CD4-positive, alpha-beta T cell treated with Interleukin-4 for 4 hours (primary cell): ENCODE results near the gene UGT2A1.

Experiments
- DNase-seq: peaks from one replicate; pipeline ENCODE4 v3.0.0-alpha.2; 2020

The UGT2A1 gene

DNA sequence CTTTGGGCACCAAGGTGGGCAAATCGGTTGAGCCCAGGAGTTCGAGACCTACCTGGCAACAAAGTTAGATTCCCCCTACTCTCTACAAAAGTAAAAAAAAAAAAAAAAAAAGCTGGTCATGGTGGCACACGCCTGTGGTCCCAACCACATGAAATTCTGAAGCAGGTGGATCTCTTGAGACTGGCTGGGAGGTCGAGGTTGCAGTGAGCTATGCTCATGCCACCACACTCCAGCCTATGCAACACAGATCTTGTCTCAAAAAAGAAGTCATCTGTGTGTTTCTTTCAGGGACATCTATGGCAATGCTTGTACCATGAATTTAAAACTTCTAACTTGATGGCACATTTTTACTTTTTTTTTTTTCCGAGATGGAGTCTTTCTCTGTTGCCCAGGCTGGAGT, 68.9 kb downstream of the UGT2A1 start:
- no peak for DNase-seq

DNA sequence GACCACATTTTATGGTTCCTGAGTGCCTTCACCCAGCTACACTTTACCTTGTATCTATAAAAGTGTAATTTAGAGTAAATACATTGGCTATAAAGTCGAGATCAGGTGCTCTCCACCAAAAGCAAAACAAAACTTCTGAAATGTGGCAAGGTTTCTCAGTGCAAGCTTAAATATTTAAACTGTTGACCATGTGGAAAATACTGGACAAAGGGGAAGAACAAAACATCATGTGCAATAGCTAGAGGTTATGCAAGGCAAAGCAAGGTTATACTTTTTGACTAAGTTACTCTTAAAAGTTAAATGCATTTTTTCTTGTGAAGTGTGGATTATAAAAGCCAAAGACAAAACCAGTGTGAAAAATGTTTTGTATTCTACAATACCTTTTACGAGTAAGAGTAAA, 69.5 kb downstream of the UGT2A1 start:
- DNase-seq = no peak

DNA sequence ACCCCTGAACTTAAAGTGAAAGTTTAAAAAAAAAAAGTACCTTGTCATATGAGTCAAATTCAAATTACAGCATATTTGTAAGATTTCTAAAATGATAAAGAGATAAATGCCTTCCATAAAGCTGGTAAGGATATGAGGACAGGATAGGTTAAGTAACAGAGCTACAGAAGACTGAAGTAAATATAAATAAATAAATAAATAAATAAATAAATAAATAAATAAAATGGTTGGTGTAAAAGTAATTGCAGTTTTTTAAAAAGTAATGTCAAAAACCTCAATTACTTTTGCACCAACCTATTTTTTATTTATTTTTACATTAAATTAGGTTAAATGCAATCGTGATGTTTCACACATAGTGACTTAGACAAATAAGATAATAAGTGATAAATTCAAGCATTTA, 75.8 kb downstream of the UGT2A1 start:
- no peak for DNase-seq

DNA sequence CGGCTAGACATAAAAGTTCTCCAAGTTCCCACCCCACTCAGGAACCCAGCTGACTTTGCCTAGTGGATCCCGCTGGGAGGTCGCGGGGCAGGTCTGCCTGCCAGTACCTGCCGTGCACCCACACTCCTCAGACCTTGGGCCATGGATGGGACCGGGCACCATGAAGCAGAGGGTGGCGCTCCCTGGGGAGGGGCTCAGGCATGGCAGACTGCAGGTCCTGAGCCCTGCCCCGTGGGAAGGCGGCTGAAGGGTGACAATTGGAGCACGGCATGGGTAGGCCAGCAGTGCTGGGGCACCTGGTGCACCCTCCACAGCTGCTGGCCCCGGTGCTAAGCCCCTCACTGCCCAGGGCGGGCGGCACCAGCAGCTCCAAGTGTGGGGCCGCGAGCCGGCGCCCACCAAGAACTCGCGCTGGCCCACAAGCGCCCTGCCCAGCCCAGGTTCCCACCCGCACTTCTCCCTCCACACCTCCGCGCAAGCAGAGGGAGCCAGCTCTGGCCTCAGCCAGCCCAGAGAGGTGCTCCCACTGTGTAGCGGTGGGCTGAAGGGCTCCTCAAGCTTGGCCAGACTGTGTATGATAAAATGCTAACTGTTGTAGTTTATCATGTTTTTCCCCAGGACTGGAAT, 76.7 kb downstream of the UGT2A1 start:
- no peak for DNase-seq

DNA sequence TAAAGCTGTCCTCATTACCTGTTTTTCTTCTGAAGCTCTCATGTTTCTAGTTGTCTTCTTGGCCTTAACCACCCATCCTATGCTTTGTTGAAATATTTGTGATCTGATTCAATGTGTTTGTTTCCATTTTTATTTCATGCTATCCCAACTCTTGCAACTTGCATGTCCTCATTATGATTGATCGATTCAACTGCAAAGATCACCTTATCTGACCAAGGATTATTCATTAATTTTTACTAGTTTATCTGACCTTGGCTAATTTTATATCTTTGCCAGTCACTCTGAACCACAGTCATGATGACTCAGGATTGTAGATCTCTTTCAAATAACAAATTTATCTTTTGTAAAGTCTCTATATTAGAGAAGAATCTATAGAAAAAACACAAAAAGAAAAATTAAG, 84.3 kb downstream of the UGT2A1 start:
- DNase-seq = no peak

DNA sequence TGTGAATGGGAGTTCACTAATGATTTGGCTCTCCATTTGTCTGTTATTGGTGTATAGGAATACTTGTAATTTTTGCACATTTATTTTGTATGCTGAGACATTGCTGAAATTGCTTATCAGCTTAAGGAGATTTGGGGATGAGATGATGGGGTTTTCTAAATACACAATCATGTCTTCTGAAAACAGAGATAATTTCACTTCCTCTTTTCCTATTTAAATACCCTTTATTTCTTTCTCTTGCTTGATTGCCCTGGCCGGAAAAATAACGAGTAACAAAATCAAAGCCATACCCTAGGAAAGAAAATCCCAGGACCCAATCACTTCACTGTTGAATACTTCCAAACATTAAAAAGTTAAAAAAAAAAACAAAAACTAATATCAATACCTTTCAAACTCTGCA, 89.6 kb downstream of the UGT2A1 start:
- no peak for DNase-seq

DNA sequence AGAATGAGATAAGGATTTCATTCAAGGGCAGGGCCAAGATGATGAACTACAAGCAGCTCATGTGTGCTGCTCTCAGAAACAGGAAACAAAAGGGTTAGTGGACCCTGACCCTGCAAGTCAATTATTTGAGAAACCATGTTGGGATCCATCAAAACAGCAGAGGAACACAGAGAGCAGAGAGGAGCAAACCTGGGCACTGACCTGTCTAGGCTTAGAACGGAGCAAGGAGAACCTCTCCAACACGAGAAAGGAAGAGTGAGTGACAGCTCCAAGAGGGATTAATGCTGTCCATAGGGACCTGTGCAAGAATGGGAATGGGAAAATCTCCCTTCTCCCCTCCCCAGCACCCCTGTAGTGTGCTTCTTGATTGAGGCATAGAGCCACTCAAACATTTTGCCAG, 103.4 kb downstream of the UGT2A1 start:
- no peak for DNase-seq

DNA sequence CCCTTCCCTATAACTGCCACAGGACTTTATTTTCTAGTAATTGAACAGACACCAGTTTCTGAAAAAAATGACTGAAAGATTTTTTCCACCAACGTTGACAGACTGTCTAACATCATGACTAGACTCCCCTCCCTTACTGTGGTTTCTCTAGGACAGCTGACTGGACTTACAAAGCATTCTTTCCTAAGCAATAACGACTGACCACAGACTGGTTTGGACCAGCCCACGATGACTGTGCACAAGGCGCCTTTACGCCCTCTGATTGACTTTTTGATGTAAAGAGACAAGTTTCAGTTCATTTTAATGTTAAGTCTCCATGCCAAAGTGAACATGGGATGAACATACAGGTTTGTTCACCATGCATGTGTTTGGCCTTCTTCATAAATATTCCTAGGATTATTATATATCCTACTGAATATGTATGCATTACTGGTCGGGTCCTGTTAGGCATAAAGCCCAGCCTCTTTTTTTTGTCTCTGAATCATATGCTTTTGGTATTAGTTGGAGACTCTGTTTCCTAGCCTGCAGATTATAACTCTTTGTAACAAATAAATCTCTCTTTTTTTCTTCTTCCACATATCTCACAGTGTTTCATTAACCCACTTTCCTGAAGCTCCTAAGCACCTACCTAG, 106.8 kb downstream of the UGT2A1 start:
- DNase-seq = no peak
